ENCODE measurements around the gene KCNQ5. TPM values are rescaled to one million over a fixed set of nuclear protein-coding genes. Genes with fewer than 3 reads are reported as not detected.

The KCNQ5 gene
- total RNA-seq, 2 donors from 2014 or later: 0.22 to 0.56 TPM

DNA sequence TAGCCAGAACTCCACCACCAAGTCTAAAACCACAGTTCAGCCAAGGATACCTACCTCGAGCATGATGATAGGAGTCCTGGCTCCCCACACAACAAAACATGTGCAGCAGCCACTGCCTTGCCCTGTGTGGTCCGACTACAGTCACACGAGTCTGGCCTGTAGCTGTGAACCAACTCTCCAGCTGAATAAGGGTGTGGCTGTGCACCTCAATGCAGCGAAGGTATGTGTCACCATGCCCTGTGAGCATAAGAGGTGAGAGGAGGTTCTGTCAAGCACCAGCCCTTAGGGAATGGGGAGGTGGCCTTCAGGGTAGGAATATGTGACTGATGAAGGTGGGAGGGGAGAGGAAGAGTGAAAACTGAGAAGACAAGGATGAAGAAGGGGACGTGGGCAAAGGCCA lies 620.1 kb downstream of the KCNQ5 start:
- Histone ChIP-seq H3K36me3 (no peaks in the 10 kb centered on the region), H3K4me1 (no peaks in the 10 kb centered on the region), H3K27ac (no peak overlapping the region), H3K9ac (ENCODE audit: low read depth in 2 of 2, low read length in 2 of 2) (no peak overlapping the region), H3K27me3 (no peaks in the 10 kb centered on the region), H3K9me3 (no peaks in the 10 kb centered on the region), H3K4me3 (no peak overlapping the region)
- DNase-seq: no peak
- TF ChIP-seq, protein P1, sequence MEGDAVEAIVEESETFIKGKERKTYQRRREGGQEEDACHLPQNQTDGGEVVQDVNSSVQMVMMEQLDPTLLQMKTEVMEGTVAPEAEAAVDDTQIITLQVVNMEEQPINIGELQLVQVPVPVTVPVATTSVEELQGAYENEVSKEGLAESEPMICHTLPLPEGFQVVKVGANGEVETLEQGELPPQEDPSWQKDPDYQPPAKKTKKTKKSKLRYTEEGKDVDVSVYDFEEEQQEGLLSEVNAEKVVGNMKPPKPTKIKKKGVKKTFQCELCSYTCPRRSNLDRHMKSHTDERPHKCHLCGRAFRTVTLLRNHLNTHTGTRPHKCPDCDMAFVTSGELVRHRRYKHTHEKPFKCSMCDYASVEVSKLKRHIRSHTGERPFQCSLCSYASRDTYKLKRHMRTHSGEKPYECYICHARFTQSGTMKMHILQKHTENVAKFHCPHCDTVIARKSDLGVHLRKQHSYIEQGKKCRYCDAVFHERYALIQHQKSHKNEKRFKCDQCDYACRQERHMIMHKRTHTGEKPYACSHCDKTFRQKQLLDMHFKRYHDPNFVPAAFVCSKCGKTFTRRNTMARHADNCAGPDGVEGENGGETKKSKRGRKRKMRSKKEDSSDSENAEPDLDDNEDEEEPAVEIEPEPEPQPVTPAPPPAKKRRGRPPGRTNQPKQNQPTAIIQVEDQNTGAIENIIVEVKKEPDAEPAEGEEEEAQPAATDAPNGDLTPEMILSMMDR (IDR thresholded peaks at IDR 0.05): no peak
- intact Hi-C loops (cut with DNase I): no loop called here

Small RNAs within 50 kb of the gene (microRNA-seq; reads per million reads assigned to microRNA genes)
- gene MIR4282: not detected
